Fibroblast of the aortic adventitia (primary cell): Measurements from ENCODE around the gene EIF5A. TPM values are rescaled to one million over a fixed set of nuclear protein-coding genes. Genes with fewer than 3 reads are reported as not detected.

Experiments used
- DNase-seq: peaks from one replicate; pipeline ENCODE4 v3.0.0-alpha.2; 2010; ENCODE audit warnings: low read depth
- H3K4me3 ChIP-seq: 2 replicates; pipeline ENCODE4 v1.5.1; 2011; ENCODE audit warnings: low read depth, mild to moderate bottlenecking, control low read depth, low read length, moderate library complexity
- total RNA-seq: library from RNA; depleted of rRNA; stranded (reverse); fragments of >200 nt; gene quantifications from 2 replicates; pipeline ENCODE4 v1.2.3, GENCODE V29; 2012; ENCODE audit warnings: low replicate concordance
- TF ChIP-seq, protein P1 (sequence below): IDR thresholded peaks from 2 replicates; pipeline ENCODE4 v1.5.1; 2011; ENCODE audit warnings: mild to moderate bottlenecking, low read length, control low read depth, inconsistent platforms; ENCODE audit not compliant: insufficient read depth

Gene EIF5A
- total RNA-seq, 1 donor: 1,006 TPM

- no peak overlapping the region for H3K4me3 ChIP-seq
- no peak for DNase-seq
These were observed 13.4 kb upstream of the EIF5A start for GRCh38 chr17:7293816-7294613.

GRCh38 chr17:7294614-7295153, 12.7 kb upstream of the EIF5A start, which contains the start of gene YBX2:
TSS of gene YBX2 (minus strand) at chr17:7294639. CDS start at chr17:7294500, 139 bp downstream.
- TF ChIP-seq, protein P1, sequence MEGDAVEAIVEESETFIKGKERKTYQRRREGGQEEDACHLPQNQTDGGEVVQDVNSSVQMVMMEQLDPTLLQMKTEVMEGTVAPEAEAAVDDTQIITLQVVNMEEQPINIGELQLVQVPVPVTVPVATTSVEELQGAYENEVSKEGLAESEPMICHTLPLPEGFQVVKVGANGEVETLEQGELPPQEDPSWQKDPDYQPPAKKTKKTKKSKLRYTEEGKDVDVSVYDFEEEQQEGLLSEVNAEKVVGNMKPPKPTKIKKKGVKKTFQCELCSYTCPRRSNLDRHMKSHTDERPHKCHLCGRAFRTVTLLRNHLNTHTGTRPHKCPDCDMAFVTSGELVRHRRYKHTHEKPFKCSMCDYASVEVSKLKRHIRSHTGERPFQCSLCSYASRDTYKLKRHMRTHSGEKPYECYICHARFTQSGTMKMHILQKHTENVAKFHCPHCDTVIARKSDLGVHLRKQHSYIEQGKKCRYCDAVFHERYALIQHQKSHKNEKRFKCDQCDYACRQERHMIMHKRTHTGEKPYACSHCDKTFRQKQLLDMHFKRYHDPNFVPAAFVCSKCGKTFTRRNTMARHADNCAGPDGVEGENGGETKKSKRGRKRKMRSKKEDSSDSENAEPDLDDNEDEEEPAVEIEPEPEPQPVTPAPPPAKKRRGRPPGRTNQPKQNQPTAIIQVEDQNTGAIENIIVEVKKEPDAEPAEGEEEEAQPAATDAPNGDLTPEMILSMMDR: no peak
- no peak within 1 kb of the TSS for H3K4me3 ChIP-seq
- DNase-seq: no peak

More at GRCh38 chr17:7293816-7294613, 13.4 kb upstream of the EIF5A start:
- TF ChIP-seq, protein P1: no peak

- H3K4me3 ChIP-seq: no peak overlapping the region
- DNase-seq: no peak
These were observed 11.9 kb upstream of the EIF5A start for GRCh38 chr17:7295230-7296180.

GRCh38 chr17:7296189-7296861, 11.1 kb upstream of the EIF5A start:
- H3K4me3 ChIP-seq: peak overlapping the region; percentile 42
- DNase-seq: peak; percentile 76

More at GRCh38 chr17:7295230-7296180, 11.9 kb upstream of the EIF5A start:
- TF ChIP-seq, protein P1: no peak

GRCh38 chr17:7304179-7304578, 3.2 kb upstream of the EIF5A start:
- DNase-seq: no peak
- TF ChIP-seq, protein P1: no peak
- H3K4me3 ChIP-seq: no peak overlapping the region

More at GRCh38 chr17:7296189-7296861, 11.1 kb upstream of the EIF5A start:
- TF ChIP-seq, protein P1: peak; percentile 76
